ENCODE results near the gene ABCD4. TPM values are rescaled to one million over a fixed set of nuclear protein-coding genes. Genes with fewer than 3 reads are reported as not detected.

The ABCD4 gene
- total and polyA plus RNA-seq, 2 of the 4 experiments (the other 2 are of a cell fraction), result 12.2 to 20.4 TPM

GRCh38 chr14:74348241-74348734 is 45.6 kb upstream of the ABCD4 start, which contains the start of gene VRTN:
Gene VRTN, plus strand, starts transcription at chr14:74348471. Its CDS starts 8,313 bp downstream, at chr14:74356784.
- no peak within 1 kb of the TSS for H2AK5ac ChIP-seq (ENCODE audit: low read depth, low read length)
- no peak within 1 kb of the TSS for H2BK5ac ChIP-seq (ENCODE audit: low read depth, low read length, poor library complexity, severe bottlenecking)
- ATAC-seq (ENCODE audit: low read depth), result no peak
- no peaks in the 10 kb centered on the region for H3K36me3 ChIP-seq (ENCODE audit: control insufficient read depth, insufficient read depth, low read length)
- no peaks in the 10 kb centered on the region for H3K9me3 ChIP-seq (ENCODE audit: control insufficient read depth, insufficient read depth, low read length)
- H2BK120ac ChIP-seq (ENCODE audit: low read depth, low read length), result no peak within 1 kb of the TSS
- no peak within 1 kb of the TSS for H3K14ac ChIP-seq (replicated peaks; ENCODE audit: low read depth, low read length)
- H4K20me1 ChIP-seq (ENCODE audit: insufficient read depth, low read length), result no peaks in the 10 kb centered on the region
- ChIA-PET POLR2A (ENCODE audit: unreplicated experiment) (no interaction called here), CTCF (no interaction called here)
- no peak within 1 kb of the TSS for H3K9ac ChIP-seq (ENCODE audit: low read depth, low read length)
- H2AFZ ChIP-seq (replicated peaks; ENCODE audit: low read length, poor library complexity), result no peak within 1 kb of the TSS
- no peaks in the 10 kb centered on the region for H3K4me1 ChIP-seq (ENCODE audit: control insufficient read depth, insufficient read depth, low read length)
- no peak within 1 kb of the TSS for H3K56ac ChIP-seq (ENCODE audit: extremely low read depth, insufficient read depth, low read length)
- WGBS, 2 experiments (ENCODE audit: extremely low coverage in 2 of 2, insufficient read length in 1 of 2), result no CpG with 5 or more reads among the region's 12 CpGs
- H4K91ac ChIP-seq (ENCODE audit: insufficient read depth, low read depth, low read length), result no peak within 1 kb of the TSS
- H2BK15ac ChIP-seq (ENCODE audit: low read depth, low read length), result no peak within 1 kb of the TSS
- intact Hi-C loops (cut with micrococcal nuclease) (no loop called here), in situ Hi-C loops (cut with MboI; ENCODE audit: low sequenced_read_pairs) (no loop called here), dilution Hi-C loops (cut with HindIII; ENCODE audit: low sequenced_read_pairs, unreplicated experiment) (no loop called here)
- H2BK20ac ChIP-seq (ENCODE audit: low read depth, low read length), result no peak within 1 kb of the TSS
- H3K18ac ChIP-seq (ENCODE audit: low read depth, low read length), result no peak within 1 kb of the TSS
- H3K4me2 ChIP-seq (ENCODE audit: low read depth, low read length), result no peak within 1 kb of the TSS
- no peak within 1 kb of the TSS for H3K4me3 ChIP-seq (ENCODE audit: insufficient read depth, low read depth, low read length)
- no peak within 1 kb of the TSS for H3K4ac ChIP-seq (ENCODE audit: low read depth, low read length)
- no peak within 1 kb of the TSS for H3K23ac ChIP-seq (ENCODE audit: low read depth, low read length)
- TF ChIP-seq CTCF (conservative IDR thresholded peaks at IDR 0.05; ENCODE audit: low read depth, low read length) (no peak), MXI1 (IDR thresholded peaks at IDR 0.05; ENCODE audit: borderline replicate concordance, low read depth, low read length) (no peak)
- no peak for DNase-seq
- H4K5ac ChIP-seq (ENCODE audit: low read depth, low read length), result no peak within 1 kb of the TSS
- no TSS peak for BruUV-seq (replicated peaks)
- H3K27me3 ChIP-seq (ENCODE audit: control insufficient read depth, insufficient read depth, low read length), result peaks cover 60% of the 10 kb centered on the region
- no peak within 1 kb of the TSS for H4K8ac ChIP-seq (ENCODE audit: low read depth in 2 of 2, low read length in 2 of 2)
- no peaks in the 10 kb centered on the region for H3K9me1 ChIP-seq (ENCODE audit: insufficient read depth, low read length)
- H3K27ac ChIP-seq (ENCODE audit: insufficient read depth, low read length), result no peak within 1 kb of the TSS
- no peaks in the 10 kb centered on the region for H3K79me1 ChIP-seq (ENCODE audit: low read depth in 1 of 2, low read length in 2 of 2)
- H2AK9ac ChIP-seq (replicated peaks; ENCODE audit: low read depth, low read length, poor library complexity), result no peak within 1 kb of the TSS

Data from IMR-90 (cell line).